GM19035 (cell line): ENCODE results near the gene CDH4.

Experiments used
- ATAC-seq: cut with Tn5 transposase; IDR thresholded peaks from one replicate; pipeline ENCODE4 v1.9.1; 2021; ENCODE audit not compliant: unreplicated experiment

The CDH4 gene

DNA sequence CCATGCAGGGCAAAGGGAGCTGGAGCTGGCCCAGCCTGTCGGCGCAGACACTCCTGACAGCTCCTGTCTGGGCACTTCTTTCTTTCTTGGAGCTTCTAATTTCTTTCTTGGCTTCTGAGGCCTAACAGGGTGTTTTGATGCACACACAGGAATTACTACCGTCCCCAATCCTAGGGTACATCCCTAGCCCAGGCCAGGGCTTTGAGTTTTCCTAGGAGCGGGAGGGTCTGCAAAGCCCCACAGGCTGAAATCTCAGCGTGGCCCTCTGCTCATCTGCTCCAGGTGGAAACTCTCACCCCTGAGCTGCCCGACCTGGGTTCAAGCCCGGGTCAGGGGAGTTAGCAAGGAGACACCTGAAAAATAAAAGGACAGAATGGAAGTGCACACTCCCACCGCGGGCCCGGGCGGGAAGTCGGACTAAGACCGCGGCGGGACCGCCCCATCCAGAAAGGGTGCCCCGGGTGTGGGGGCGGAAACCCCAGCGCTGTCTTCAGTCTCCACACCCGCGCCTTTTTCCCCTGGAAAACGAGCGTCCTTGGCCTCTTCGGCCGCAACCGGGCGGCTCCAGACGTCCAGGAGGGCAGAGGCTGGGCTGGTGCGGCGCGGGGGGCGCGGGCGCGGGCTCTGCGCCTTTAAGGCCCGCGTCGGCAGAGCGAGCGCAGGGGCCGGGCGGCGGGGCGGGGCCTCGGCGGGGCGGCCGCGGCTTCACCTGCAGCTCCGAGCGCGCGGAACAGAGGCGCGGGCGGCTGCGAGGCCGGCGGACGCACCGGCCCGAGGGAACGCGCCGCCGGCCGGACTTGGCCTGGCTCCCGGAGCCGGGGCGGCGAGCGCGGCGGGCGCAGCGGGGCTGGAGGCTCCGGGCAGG lies at the start of gene CDH4:
CDH4 (plus strand) TSS at position 733 of the 865 bp plus-strand sequence.
- no peak for ATAC-seq

- ATAC-seq, result no peak
Observed at GRCh38 chr20:61203320-61203719, 48.7 kb upstream of the CDH4 start.

DNA sequence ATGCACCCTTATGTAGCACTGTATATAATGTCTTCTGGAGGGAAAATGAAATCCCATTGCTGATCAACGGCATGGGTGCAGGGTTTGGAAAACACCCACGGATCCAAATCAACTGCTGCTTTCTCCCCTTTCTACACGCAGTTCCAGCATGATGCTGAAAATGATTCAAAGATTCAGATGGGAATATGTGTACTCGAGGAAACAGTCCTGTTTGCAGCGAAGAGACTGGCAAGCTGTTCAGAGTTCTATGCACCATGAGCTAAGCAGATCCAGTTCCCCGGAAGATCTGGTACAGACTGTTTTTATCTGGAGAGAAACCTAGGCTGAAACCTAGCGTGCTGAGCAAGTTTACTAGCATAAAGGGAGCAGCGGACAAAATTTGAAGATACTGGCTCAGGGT lies 47.9 kb upstream of the CDH4 start:
- ATAC-seq, result no peak

- no peak for ATAC-seq
Observed at GRCh38 chr20:61205769-61206168, 46.3 kb upstream of the CDH4 start.

DNA sequence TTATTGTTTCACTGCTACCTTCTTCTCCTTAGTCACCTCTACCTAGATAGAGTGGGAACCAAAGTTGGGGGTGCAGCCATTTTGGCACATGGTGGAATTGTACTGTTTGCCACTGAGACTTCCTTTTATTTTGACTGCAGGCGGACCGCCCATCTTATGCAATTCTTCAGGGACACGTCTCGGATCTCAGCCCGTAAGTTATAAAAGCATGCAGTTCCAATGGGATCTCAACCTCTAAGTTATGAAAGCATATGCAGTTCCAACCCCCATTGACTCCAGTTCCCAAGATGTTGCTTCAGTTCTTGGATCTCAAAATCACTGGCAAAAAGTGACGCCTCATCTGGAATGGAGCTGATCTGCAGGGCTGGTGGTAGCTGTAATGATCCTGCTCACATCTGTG lies 41.2 kb upstream of the CDH4 start:
- ATAC-seq, result no peak

DNA sequence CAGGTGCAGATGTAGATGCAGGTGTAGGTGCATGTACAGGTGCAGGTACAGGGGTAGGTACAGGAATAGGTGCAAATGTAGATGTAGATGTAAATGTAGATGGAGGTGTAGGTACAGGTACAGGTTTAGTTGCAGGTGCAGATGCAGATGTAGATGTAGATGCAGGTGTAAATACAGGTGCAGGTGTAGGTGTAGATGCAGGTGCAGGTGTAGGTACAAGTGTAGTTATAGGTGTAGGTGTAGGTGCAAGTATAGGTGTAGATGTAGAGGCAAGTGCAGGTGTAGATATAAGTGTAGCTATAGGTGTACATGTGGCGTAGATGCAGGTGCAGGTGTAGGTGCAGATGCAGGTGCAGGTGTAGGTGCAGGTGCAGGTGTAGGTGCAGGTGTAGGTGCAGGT lies 34.2 kb upstream of the CDH4 start:
- no peak for ATAC-seq

DNA sequence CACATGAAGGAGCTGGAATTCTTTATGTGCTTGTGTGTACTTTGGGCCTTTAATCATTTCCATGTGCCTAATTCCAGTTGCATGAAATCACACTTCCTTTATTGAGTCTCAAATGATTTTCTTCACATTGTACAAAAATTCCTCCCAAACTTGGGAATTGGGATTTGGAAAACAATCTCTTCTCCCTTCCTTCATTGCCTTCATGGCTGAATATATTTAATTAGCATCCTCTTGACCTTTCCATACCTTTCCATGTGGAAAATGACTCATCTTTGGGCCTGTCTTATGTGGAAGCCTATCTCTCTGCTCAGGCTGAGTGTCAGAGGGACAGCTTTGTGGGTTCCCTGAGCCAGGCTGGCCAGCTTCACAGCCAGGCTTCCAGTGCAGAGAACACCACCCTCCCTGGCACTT lies 33.0 kb upstream of the CDH4 start:
- no peak for ATAC-seq

DNA sequence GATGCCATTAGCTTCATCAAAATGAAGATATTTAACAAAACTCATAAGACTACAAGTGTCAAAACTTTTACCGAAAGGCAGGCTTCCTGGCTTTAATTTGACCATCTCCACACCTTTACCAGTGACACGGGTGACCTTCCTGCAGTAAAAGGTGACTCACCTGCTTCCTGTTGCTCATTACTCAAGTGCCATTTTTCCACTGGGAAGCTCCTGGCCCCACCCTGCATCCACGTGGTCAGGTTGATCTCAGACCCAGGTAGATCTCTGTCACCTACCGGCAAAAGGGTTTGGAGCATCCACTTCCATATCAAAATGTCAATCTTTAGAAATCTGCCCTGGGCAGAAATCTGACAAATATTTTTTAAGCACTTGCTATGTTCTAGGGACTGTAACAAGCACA lies 31.9 kb upstream of the CDH4 start:
- no peak for ATAC-seq

DNA sequence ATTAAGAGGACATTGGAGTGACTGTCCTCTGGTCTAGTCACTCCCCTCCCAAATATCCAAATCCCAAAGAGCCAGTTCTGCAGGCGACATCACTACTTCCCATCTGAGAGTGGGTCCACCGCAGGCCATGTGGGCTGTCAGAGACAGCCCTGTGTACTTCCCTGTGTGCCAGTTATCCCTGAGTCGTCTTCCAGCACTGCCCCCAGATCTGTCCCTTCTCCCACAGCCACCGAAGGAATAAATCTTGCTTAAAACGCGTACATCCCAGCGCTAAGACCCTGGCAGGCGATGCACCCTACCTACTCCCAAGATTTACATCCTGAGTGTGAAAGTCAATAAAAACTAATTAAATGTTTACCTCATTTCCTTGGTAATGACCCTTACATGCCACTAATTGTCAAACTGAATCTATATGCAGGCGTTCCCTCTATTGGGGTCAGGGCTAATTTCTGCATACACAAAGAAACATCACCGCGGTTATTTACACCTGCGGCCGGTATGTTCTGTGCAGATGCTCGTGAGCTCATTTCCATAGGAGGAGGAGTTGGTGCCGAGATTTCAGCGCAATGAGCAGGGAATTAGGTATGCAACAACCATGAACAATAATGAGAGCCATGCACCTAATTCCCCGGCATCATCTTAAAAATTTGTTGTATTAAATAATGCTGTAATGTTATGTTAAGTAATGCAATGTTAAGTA lies 31.3 kb upstream of the CDH4 start:
- ATAC-seq, result no peak

- ATAC-seq, result no peak
Observed at GRCh38 chr20:61222699-61223098, 29.4 kb upstream of the CDH4 start.

GRCh38 chr20:61223121-61223520 lies 28.9 kb upstream of the CDH4 start:
- no peak for ATAC-seq

GRCh38 chr20:61230166-61230565 lies 21.9 kb upstream of the CDH4 start:
- ATAC-seq, result no peak

DNA sequence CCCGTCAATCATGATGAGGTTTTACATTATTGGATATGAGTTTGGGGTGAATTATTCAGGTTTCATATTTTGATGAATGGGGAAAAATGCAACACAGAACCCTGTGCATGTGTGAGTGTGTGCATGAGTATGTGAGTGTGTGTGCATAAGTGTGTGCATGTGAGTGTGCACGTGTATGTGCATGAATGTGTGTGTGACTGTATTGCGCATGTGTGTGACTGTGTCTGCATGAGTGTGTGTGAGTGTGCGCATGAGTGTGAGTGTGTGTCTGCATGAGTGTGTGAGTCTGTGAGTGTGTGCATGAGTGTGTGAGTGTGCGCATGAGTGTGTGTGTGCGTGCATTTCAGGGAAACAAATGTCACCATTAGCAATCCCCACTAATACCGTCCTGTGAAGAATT lies 18.5 kb upstream of the CDH4 start:
- ATAC-seq, result no peak

GRCh38 chr20:61234224-61234890 lies 17.7 kb upstream of the CDH4 start:
- no peak for ATAC-seq

GRCh38 chr20:61236713-61237112 lies 15.3 kb upstream of the CDH4 start:
- no peak for ATAC-seq

DNA sequence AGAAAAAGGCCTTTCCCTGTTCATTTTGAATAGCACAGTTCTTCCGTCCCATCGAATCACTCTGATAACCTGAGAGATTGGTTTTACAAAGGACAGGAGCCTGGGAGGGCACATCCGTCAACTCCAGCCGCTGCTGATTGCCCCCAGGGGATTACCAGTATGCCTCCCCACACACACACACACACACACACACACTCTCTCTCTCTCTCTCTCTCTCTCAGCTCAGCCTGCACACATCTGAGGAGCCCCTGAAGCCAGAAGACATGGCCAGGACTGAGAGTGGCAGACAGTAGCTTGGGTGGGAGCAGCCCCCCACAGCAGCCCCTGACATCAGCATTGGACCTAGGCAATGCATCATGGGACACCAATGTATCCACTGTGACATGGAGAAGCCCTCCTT lies 13.2 kb upstream of the CDH4 start:
- no peak for ATAC-seq

DNA sequence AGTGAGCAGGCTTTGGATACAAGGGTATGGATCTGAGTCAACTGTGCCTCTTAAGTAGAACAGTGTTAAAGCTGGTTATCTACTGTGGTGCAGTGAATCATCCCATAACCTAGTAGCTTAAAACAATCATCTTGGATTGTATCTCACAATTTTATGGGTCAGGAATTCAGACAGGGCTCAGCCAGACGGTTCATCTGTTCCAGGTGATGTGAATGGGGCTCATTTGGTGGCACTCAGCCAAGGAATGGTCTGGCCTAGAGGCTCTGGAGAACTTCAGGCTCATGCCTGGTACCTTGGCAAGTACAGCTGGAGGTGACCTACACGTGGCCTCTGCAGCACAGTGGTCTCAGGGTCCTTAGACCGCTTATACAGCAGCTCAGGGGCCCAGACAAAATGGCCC lies 11.2 kb upstream of the CDH4 start:
- no peak for ATAC-seq

- no peak for ATAC-seq
Observed at GRCh38 chr20:61244213-61244612, 7.8 kb upstream of the CDH4 start.

GRCh38 chr20:61246269-61246668 lies 5.8 kb upstream of the CDH4 start:
- no peak for ATAC-seq

DNA sequence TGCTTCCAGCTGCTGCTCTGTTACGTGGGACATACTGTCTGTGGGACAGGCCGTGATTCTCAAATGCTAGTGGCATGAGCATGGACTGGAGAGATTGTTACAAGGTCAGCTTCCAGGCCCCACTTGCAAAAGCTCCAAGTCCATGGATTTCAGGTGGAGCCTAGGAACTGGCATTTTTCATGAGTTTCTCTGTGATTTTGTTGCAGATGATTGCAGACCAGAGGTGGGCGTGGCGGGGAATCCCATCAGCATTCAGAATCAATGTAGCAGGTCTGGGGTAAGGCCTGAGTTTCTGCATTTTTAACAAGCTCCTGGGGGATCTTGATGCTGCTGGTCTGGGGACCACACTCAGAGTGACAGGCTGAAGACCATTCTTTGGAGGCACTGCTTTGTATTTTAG lies 2.4 kb upstream of the CDH4 start:
- no peak for ATAC-seq

- no peak for ATAC-seq
Observed at GRCh38 chr20:61252601-61253263, 671 bp downstream of the CDH4 start.
